ENCODE measurements around the gene KHDRBS2.

- TF ChIP-seq EZH2phosphoT487 (conservative IDR thresholded peaks at IDR 0.05; ENCODE audit: low read length), result no peak
- TF ChIP-seq CTCF (IDR thresholded peaks at IDR 0.05; ENCODE audit: insufficient read depth, low read length, poor library complexity, severe bottlenecking), result no peak
Measured at GRCh38 chr6:62042429-62042828, 243.6 kb downstream of the KHDRBS2 start.
